Osteoblast (primary cell): Measurements from ENCODE around the gene HS3ST3B1. TPM values are rescaled to one million over a fixed set of nuclear protein-coding genes. Genes with fewer than 3 reads are reported as not detected.

Experiments
- DNase-seq: peaks from one replicate; pipeline ENCODE4 v3.0.0; 2011; ENCODE audit warnings: low spot score, mixed read lengths; ENCODE audit not compliant: insufficient read length; ENCODE audit errors: missing footprints
- H2AFZ ChIP-seq: 2 replicates; pipeline ENCODE4 v1.6.0; 2011; ENCODE audit warnings: mild to moderate bottlenecking, low read length
- H3K27ac ChIP-seq: 2 replicates; pipeline ENCODE4 v1.5.1; 2011; ENCODE audit warnings: mild to moderate bottlenecking, low read depth, low read length, moderate library complexity
- H3K27me3 ChIP-seq: 2 replicates; pipeline ENCODE4 v1.6.0; 2012; ENCODE audit warnings: mild to moderate bottlenecking, control low read depth, inconsistent platforms, low read length, moderate library complexity; ENCODE audit not compliant: insufficient read depth
- H3K36me3 ChIP-seq: 2 replicates; pipeline ENCODE4 v1.5.1; 2011; ENCODE audit warnings: mild to moderate bottlenecking, low read length, control low read depth, moderate library complexity; ENCODE audit not compliant: insufficient read depth
- H3K4me1 ChIP-seq: 2 replicates; pipeline ENCODE4 v1.5.1; 2011; ENCODE audit warnings: mild to moderate bottlenecking, low read length, control low read depth, moderate library complexity; ENCODE audit not compliant: insufficient read depth
- H3K4me2 ChIP-seq: 2 replicates; pipeline ENCODE4 v1.6.0; 2011; ENCODE audit warnings: mild to moderate bottlenecking, low read length; ENCODE audit not compliant: insufficient read depth
- H3K4me3 ChIP-seq: fragments of 200-600 bp; sonication (generic); 3 replicates; pipeline ENCODE4 v1.5.1; 2012; ENCODE audit warnings: mild to moderate bottlenecking, low read length, inconsistent platforms; ENCODE audit not compliant: insufficient read depth
- H3K79me2 ChIP-seq: 2 replicates; pipeline ENCODE4 v1.6.0; 2012; ENCODE audit warnings: mild to moderate bottlenecking, low read length, control low read depth, inconsistent platforms; ENCODE audit not compliant: insufficient read depth
- H3K9me3 ChIP-seq: 2 replicates; pipeline ENCODE4 v1.5.1; 2011; ENCODE audit warnings: low read depth, low read length, control low read depth
- H4K20me1 ChIP-seq: 2 replicates; pipeline ENCODE4 v1.6.0; 2012; ENCODE audit warnings: mild to moderate bottlenecking, low read length, control low read depth; ENCODE audit not compliant: insufficient read depth
- total RNA-seq: library from RNA; depleted of rRNA; stranded (reverse); fragments of >200 nt; gene quantifications from 2 replicates; pipeline ENCODE4 v1.2.3, GENCODE V29; 2012
- TF ChIP-seq, protein P1 (sequence below): IDR thresholded peaks from 2 replicates; pipeline ENCODE4 v1.5.1; 2011; ENCODE audit warnings: mild to moderate bottlenecking, low read depth, low read length, moderate library complexity; ENCODE audit errors: extremely low read depth

HS3ST3B1 gene
- total RNA-seq, 1 donor = 13.4 TPM

DNA sequence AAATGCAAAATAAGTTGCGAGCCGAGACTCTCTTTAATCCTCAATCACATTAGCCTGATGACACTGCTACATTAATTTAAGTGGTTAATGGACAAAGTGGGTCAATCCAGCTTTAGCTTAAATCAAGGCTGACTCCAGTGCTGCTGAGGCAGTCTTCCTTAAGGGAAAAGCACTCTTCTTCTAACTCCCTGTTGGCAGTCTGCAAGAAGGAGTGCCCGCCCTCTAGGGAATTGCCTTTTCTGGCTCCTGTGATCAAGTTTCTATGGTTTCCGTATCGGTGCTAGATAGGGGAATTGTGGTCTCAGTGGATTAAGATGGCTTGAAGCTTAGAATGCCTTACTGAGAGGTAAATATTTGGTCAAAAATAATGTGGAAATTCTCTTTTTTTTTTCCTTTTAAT lies 41.0 kb downstream of the HS3ST3B1 start:
- Histone ChIP-seq H3K4me2 (no peak overlapping the region), H2AFZ (no peak overlapping the region), H3K36me3 (peaks cover 5% of the 10 kb centered on the region), H3K79me2 (peaks cover 48% of the 10 kb centered on the region), H3K9me3 (no peaks in the 10 kb centered on the region), H3K27ac (no peak overlapping the region), H3K4me3 (no peak overlapping the region), H3K27me3 (no peaks in the 10 kb centered on the region), H3K4me1 (peaks cover 12% of the 10 kb centered on the region), H4K20me1 (peaks cover 31% of the 10 kb centered on the region)
- DNase-seq = no peak
- TF ChIP-seq, protein P1, sequence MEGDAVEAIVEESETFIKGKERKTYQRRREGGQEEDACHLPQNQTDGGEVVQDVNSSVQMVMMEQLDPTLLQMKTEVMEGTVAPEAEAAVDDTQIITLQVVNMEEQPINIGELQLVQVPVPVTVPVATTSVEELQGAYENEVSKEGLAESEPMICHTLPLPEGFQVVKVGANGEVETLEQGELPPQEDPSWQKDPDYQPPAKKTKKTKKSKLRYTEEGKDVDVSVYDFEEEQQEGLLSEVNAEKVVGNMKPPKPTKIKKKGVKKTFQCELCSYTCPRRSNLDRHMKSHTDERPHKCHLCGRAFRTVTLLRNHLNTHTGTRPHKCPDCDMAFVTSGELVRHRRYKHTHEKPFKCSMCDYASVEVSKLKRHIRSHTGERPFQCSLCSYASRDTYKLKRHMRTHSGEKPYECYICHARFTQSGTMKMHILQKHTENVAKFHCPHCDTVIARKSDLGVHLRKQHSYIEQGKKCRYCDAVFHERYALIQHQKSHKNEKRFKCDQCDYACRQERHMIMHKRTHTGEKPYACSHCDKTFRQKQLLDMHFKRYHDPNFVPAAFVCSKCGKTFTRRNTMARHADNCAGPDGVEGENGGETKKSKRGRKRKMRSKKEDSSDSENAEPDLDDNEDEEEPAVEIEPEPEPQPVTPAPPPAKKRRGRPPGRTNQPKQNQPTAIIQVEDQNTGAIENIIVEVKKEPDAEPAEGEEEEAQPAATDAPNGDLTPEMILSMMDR = no peak

DNA sequence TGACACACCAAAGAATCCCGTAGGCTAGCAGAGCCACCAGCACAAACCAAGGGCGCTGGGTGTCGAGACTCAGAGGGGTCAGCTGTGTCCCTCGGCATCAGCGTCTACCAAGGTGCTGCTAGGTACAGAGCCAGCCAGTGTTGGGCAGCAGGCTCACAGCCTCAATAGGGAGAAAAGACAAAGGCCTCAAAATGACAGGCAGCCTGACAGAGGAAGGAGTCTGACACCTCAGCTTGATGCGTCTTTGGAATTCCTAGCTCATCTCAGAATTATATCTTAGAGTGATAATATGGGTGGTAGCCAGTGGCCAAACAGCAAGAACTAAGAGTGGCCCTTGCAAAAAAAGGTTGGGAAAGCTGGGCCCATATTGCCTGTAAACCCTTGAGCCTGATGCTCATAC lies 45.9 kb downstream of the HS3ST3B1 start:
- Histone ChIP-seq H3K4me1 (no peaks in the 10 kb centered on the region), H4K20me1 (peaks cover 8% of the 10 kb centered on the region), H3K36me3 (peaks cover 22% of the 10 kb centered on the region), H3K9me3 (no peaks in the 10 kb centered on the region), H3K79me2 (peaks cover 14% of the 10 kb centered on the region), H3K27me3 (no peaks in the 10 kb centered on the region), H3K4me2 (no peak overlapping the region), H3K27ac (no peak overlapping the region), H2AFZ (no peak overlapping the region), H3K4me3 (no peak overlapping the region)
- no peak for DNase-seq
- TF ChIP-seq, protein P1 = no peak

DNA sequence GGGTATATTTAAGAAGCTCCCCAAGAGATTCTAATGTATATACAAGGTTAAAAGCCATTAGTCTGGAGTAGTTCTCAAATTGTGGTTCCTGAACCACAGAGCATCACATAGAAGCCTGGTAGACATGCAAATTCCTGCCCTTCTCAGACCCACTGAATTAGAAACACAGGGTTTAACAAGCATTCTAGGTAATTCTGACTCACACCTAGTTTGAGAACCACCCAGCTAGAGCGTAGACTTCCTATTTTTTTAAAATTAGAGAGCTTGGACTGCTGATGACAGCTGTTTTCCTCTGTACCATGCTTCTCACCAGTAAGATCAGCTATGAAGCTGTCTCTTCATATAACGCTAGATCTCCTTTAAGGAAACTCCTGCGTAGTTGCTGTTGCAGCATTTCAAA lies 50.6 kb downstream of the HS3ST3B1 start:
- H3K36me3 ChIP-seq = peaks cover 17% of the 10 kb centered on the region
- no peaks in the 10 kb centered on the region for H3K27me3 ChIP-seq
- H3K79me2 ChIP-seq = no peaks in the 10 kb centered on the region
- no peak overlapping the region for H3K4me2 ChIP-seq
- no peaks in the 10 kb centered on the region for H3K9me3 ChIP-seq
- H4K20me1 ChIP-seq = no peaks in the 10 kb centered on the region
- TF ChIP-seq, protein P1 = no peak
- no peaks in the 10 kb centered on the region for H3K4me1 ChIP-seq
- no peak overlapping the region for H3K27ac ChIP-seq
- peak; percentile 80 for DNase-seq
- no peak overlapping the region for H3K4me3 ChIP-seq
- H2AFZ ChIP-seq = no peak overlapping the region

DNA sequence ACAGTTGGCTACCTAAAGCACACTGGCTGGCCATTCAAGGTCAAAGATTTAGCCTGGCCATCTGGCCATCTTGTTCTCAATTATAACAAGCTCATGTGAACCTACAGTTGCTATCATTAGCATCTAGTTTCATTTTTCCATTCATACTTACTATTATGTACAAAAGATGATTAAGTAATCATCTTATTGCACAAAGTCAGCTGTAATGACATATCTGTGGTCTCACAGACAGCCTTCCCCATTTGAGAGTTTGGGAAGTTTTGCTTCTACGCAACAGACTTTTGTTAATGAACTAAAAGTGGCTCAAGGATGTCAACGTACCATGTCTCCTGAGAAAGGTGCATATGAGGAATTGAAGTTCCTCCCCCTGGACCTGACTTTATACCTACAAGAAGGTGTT lies 51.3 kb downstream of the HS3ST3B1 start:
- peaks cover 17% of the 10 kb centered on the region for H3K36me3 ChIP-seq

More for the DNA sequence above, 51.3 kb downstream of the HS3ST3B1 start:
- no peak for DNase-seq
- Histone ChIP-seq H3K4me1 (no peaks in the 10 kb centered on the region), H3K4me2 (no peak overlapping the region), H3K4me3 (no peak overlapping the region), H3K27ac (no peak overlapping the region), H3K9me3 (no peaks in the 10 kb centered on the region), H3K27me3 (no peaks in the 10 kb centered on the region), H3K79me2 (no peaks in the 10 kb centered on the region), H2AFZ (no peak overlapping the region), H4K20me1 (no peaks in the 10 kb centered on the region)
- TF ChIP-seq, protein P1 = no peak
